Suprapubic skin (tissue), 4 donors: ENCODE data around the gene PWWP2B. TPM values are rescaled to one million over a fixed set of nuclear protein-coding genes. Genes with fewer than 3 reads are reported as not detected.

Experiments
- DNase-seq, 2 donors: peaks; one replicate each; pipeline ENCODE4 v3.0.0-alpha.2; 2019; ENCODE audit warnings: low spot score in 2 of 2
- H3K27ac ChIP-seq: fragments of 200-600 bp; sonication (generic); one replicate; pipeline ENCODE4 v1.5.1; 2019
- H3K27me3 ChIP-seq: fragments of 200-600 bp; sonication (generic); one replicate; pipeline ENCODE4 v1.5.1; 2019
- H3K36me3 ChIP-seq: fragments of 200-600 bp; sonication (generic); one replicate; pipeline ENCODE4 v1.5.1; 2019
- H3K4me1 ChIP-seq: fragments of 200-600 bp; sonication (generic); one replicate; pipeline ENCODE4 v1.5.1; 2019
- H3K4me3 ChIP-seq: fragments of 200-600 bp; sonication (generic); one replicate; pipeline ENCODE4 v1.5.1; 2019; ENCODE audit warnings: mild to moderate bottlenecking
- H3K9me3 ChIP-seq: fragments of 200-600 bp; sonication (generic); one replicate; pipeline ENCODE4 v1.5.1; 2019
- CTCF ChIP-seq, 2 donors: fragments of 200-600 bp in 1 of 2; fragments of 450-650 bp in 1 of 2; sonication (generic) in 1 of 2; IDR thresholded peaks; one replicate each; pipeline ENCODE4 v1.5.1; 2016 to 2019; ENCODE audit warnings: antibody characterized with exemption in 2 of 2, mild to moderate bottlenecking in 1 of 2, moderate library complexity in 1 of 2
- EP300 ChIP-seq: sonication (generic); formaldehyde crosslinking; IDR thresholded peaks from one replicate; pipeline ENCODE4 v1.6.1; 2017; ENCODE audit warnings: antibody characterized with exemption
- POLR2A ChIP-seq, 2 donors: fragments of 450-650 bp; IDR thresholded peaks; one replicate each; pipeline ENCODE4 v1.6.1; 2017; ENCODE audit warnings: antibody characterized with exemption in 2 of 2, mild to moderate bottlenecking in 2 of 2, moderate library complexity in 2 of 2
- POLR2AphosphoS5 ChIP-seq, 3 donors: sonication (generic); formaldehyde crosslinking; IDR thresholded peaks; one replicate each; pipeline ENCODE4 v1.6.1; 2017; ENCODE audit warnings: antibody characterized with exemption in 3 of 3
- WGBS: methylation state at CpG from one replicate; pipeline ENCODE4 v1.1.5; 2018; 5-methylcytosine and 5-hydroxymethylcytosine counted together
- total RNA-seq, 4 donors: library from RNA; depleted of rRNA; stranded (reverse); fragments of >200 nt; gene quantifications; one replicate each; pipeline ENCODE4 v1.1.0, GENCODE V29; 2016

The PWWP2B gene
- 10 to 100 TPM; 15.2 to 19.4 (median 18.3) TPM for total RNA-seq

DNA sequence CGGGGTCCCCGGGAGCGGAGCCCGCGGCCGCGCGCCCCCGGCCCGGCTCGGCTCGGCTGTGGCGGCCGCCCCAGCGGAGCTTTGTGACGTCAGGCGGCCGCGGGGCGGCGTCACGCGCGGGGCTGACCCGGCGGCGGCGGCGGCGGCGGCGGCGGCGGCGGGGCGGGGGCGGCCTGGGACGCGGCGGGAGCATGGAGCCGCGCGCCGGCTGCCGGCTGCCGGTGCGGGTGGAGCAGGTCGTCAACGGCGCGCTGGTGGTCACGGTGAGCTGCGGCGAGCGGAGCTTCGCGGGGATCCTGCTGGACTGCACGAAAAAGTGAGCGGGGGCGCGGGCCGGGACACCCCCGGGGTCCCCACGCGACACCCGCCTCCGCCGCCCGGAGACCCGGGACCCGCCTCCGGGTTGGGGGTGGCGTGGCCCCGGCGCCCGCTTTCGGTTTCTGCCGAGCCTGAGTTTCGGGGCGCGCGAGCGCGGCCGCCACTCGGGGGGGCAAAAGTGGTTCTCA, at the start of gene PWWP2B:
Gene PWWP2B (plus strand): TSS at position 165 of the 506 bp plus-strand sequence. CDS start 27 bp downstream, at position 192.
- Histone ChIP-seq H3K27ac (peak within 1 kb of the TSS; percentile 98), H3K4me3 (peak within 1 kb of the TSS; percentile 86), H3K4me1 (peaks cover 61% of the 10 kb centered on the region), H3K9me3 (no peaks in the 10 kb centered on the region), H3K36me3 (no peaks in the 10 kb centered on the region), H3K27me3 (no peaks in the 10 kb centered on the region)
- WGBS = no CpG with 5 or more reads among the region's 86 CpGs
- TF ChIP-seq EP300 (no peak), CTCF (IDR thresholded peaks at IDR 0.05) (no peak), POLR2A (IDR thresholded peaks at IDR 0.05) (peak in 1 of 2 donors; percentile 63)
- DNase-seq = no peak

- Histone ChIP-seq H3K4me1 (no peaks in the 10 kb centered on the region), H3K36me3 (peaks cover 22% of the 10 kb centered on the region), H3K9me3 (no peaks in the 10 kb centered on the region), H3K27ac (no peak overlapping the region), H3K27me3 (no peaks in the 10 kb centered on the region), H3K4me3 (no peak overlapping the region)
- TF ChIP-seq POLR2AphosphoS5 (IDR thresholded peaks at IDR 0.05) (no peak), EP300 (no peak), POLR2A (IDR thresholded peaks at IDR 0.05) (no peak), CTCF (IDR thresholded peaks at IDR 0.05) (no peak)
- WGBS = 94% methylated on average over 23 of the region's 23 CpGs
- DNase-seq = peak in 1 of 2 donors; percentile 37
These were observed 49.6 kb upstream of the PWWP2B start for GRCh38 chr10:132347211-132347930.

DNA sequence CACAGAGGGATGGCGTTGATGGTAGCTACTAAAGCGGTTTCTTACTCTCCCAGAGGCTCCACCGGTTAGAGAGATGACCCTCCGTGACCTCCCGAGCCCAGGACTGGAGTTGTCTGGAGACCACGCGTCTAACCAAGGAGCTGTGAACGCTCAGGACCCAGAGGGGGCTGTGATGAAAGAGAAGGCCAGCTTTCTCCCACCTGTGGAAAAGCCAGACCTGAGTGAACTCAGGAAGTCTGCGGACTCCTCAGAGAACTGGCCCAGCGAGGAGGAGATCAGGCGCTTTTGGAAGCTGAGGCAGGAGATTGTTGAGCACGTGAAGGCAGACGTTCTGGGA, 49.1 kb upstream of the PWWP2B start:
- peaks cover 20% of the 10 kb centered on the region for H3K36me3 ChIP-seq
- no peak overlapping the region for H3K27ac ChIP-seq
- H3K4me1 ChIP-seq = no peaks in the 10 kb centered on the region
- H3K27me3 ChIP-seq = no peaks in the 10 kb centered on the region
- H3K9me3 ChIP-seq = no peaks in the 10 kb centered on the region
- no peak for TF ChIP-seq POLR2AphosphoS5 (IDR thresholded peaks at IDR 0.05)
- no peak for TF ChIP-seq POLR2A (IDR thresholded peaks at IDR 0.05)
- TF ChIP-seq EP300 = no peak
- TF ChIP-seq CTCF (IDR thresholded peaks at IDR 0.05) = no peak
- WGBS = 95% methylated on average over 12 of the region's 13 CpGs
- no peak overlapping the region for H3K4me3 ChIP-seq
- no peak for DNase-seq

DNA sequence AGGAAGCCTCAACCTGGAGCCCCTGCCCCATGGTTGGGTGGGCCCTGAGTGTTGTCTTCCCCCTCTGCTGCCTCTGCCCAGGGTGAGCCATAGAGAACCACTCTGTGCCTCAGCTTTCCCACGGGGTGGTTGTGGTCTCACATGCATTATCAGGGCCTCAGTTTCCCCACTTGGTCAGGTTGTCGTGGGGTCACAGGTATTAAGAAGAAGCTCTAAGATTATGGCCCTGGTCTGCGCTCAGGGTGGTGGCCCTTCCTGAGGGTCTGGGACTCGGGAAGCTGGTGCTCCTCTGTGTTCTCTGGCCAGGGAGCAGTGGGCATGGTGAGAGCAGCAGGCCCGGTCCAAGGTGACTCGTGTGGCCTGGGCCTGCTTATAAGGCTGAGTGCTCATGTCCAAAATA, 47.2 kb upstream of the PWWP2B start:
- H3K27ac ChIP-seq = no peak overlapping the region
- no peaks in the 10 kb centered on the region for H3K4me1 ChIP-seq
- no peak for DNase-seq
- peaks cover 20% of the 10 kb centered on the region for H3K36me3 ChIP-seq
- H3K9me3 ChIP-seq = no peaks in the 10 kb centered on the region
- no peak overlapping the region for H3K4me3 ChIP-seq
- 91% methylated on average over 6 of the region's 6 CpGs for WGBS
- H3K27me3 ChIP-seq = no peaks in the 10 kb centered on the region
- no peak for TF ChIP-seq CTCF (IDR thresholded peaks at IDR 0.05)
- TF ChIP-seq POLR2A (IDR thresholded peaks at IDR 0.05) = no peak
- TF ChIP-seq EP300 = no peak
- no peak for TF ChIP-seq POLR2AphosphoS5 (IDR thresholded peaks at IDR 0.05)

DNA sequence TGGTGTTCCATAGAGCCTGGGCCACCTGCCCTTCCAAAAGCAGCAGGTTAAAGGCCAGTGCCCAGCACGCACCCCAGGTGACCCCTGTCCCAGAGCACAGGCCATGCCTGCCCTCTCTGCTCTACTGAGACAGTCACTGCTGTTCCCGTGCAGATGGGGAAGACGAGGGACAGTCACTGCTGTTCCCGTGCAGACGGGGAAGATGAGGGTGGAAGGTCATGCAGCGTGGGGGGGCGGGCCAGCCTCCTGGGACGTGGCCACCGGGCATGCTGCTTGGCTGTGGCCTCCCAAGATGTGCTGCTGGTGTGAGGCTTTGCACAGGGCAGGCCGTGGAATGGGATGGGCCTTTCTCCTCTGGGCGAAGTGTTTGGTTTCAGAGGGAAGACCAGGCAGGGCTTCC, 46.6 kb upstream of the PWWP2B start:
- Histone ChIP-seq H3K27ac (no peak overlapping the region), H3K36me3 (peaks cover 16% of the 10 kb centered on the region), H3K4me1 (no peaks in the 10 kb centered on the region), H3K9me3 (no peaks in the 10 kb centered on the region), H3K27me3 (no peaks in the 10 kb centered on the region), H3K4me3 (no peak overlapping the region)
- no peak for DNase-seq
- TF ChIP-seq POLR2A (IDR thresholded peaks at IDR 0.05) (no peak), CTCF (IDR thresholded peaks at IDR 0.05) (no peak), POLR2AphosphoS5 (IDR thresholded peaks at IDR 0.05) (no peak), EP300 (no peak)
- 83% methylated on average over 4 of the region's 11 CpGs for WGBS
